DND-41 (cell line): Measurements from ENCODE around the gene ZNF609.

ENCODE experiments used
- ATAC-seq: fragments of 200-7000 bp; cut with Tn5 transposase; 3 replicates; pipeline ENCODE4 v1.9.1; 2021; ENCODE audit warnings: low read depth; ENCODE audit not compliant: insufficient read depth
- DNase-seq: peaks from one replicate; pipeline ENCODE4 v3.0.0-alpha.2; 2020
- H2AFZ ChIP-seq: 2 replicates; pipeline ENCODE4 v1.6.0; 2012; ENCODE audit warnings: low read depth, low read length
- H3K27ac ChIP-seq: 2 replicates; pipeline ENCODE4 v1.5.1; 2012; ENCODE audit warnings: low read length, inconsistent platforms
- H3K27me3 ChIP-seq: fragments of 200-600 bp; sonication (generic); 2 replicates; pipeline ENCODE4 v1.6.0; 2012; ENCODE audit warnings: low read length, mild to moderate bottlenecking, inconsistent platforms; ENCODE audit not compliant: insufficient read depth, poor library complexity
- H3K36me3 ChIP-seq: 2 replicates; pipeline ENCODE4 v1.5.1; 2012; ENCODE audit warnings: low read length, inconsistent platforms; ENCODE audit not compliant: insufficient read depth
- H3K4me1 ChIP-seq: 2 replicates; pipeline ENCODE4 v1.5.1; 2012; ENCODE audit warnings: mild to moderate bottlenecking, low read length; ENCODE audit not compliant: insufficient read depth
- H3K4me2 ChIP-seq: 2 replicates; pipeline ENCODE4 v1.6.0; 2012; ENCODE audit warnings: mild to moderate bottlenecking, moderate library complexity, low read length, inconsistent platforms; ENCODE audit not compliant: insufficient read depth
- H3K4me3 ChIP-seq, 2 experiments: fragments of 200-600 bp in 1 of 2; shearing (Covaris generic) in 1 of 2; 2 replicates each; pipeline ENCODE4 v1.5.1; 2012 to 2016; ENCODE audit warnings: inconsistent platforms in 2 of 2, low read length in 2 of 2, mild to moderate bottlenecking in 2 of 2, low read depth in 1 of 2, moderate library complexity in 1 of 2
- H3K79me2 ChIP-seq: 2 replicates; pipeline ENCODE4 v1.6.0; 2012; ENCODE audit warnings: low read length, inconsistent platforms; ENCODE audit not compliant: insufficient read depth
- H3K9ac ChIP-seq: 2 replicates; pipeline ENCODE4 v1.6.0; 2012; ENCODE audit warnings: low read depth, mild to moderate bottlenecking, inconsistent platforms, low read length, moderate library complexity
- H3K9me3 ChIP-seq: 2 replicates; pipeline ENCODE4 v1.5.1; 2012; ENCODE audit warnings: low read length, moderate library complexity, mild to moderate bottlenecking, inconsistent platforms; ENCODE audit not compliant: insufficient read depth, severe bottlenecking
- H4K20me1 ChIP-seq: 2 replicates; pipeline ENCODE4 v1.6.0; 2012; ENCODE audit warnings: low read length; ENCODE audit not compliant: insufficient read depth
- CTCF ChIP-seq: IDR thresholded peaks from 2 replicates; pipeline ENCODE4 v1.5.1; 2012; ENCODE audit warnings: borderline replicate concordance, low read length, moderate library complexity, mild to moderate bottlenecking; ENCODE audit not compliant: poor library complexity, severe bottlenecking; ENCODE audit errors: extremely low read depth
- EZH2 ChIP-seq: IDR thresholded peaks from 3 replicates; pipeline ENCODE4 v1.6.1; 2012; ENCODE audit warnings: borderline replicate concordance, low read depth, mild to moderate bottlenecking, moderate library complexity, low read length, inconsistent platforms; ENCODE audit not compliant: severe bottlenecking

ZNF609 gene

GRCh38 chr15:64705006-64705405, 244.6 kb downstream of the ZNF609 start:
- DNase-seq: no peak
- H3K27ac ChIP-seq: no peak overlapping the region
- no peak for ATAC-seq

GRCh38 chr15:64706011-64706911, 245.9 kb downstream of the ZNF609 start:
- Histone ChIP-seq H3K79me2 (peaks cover 17% of the 10 kb centered on the region), H3K9me3 (no peaks in the 10 kb centered on the region), H3K4me2 (no peak overlapping the region), H3K36me3 (no peaks in the 10 kb centered on the region), H3K4me1 (peaks cover 19% of the 10 kb centered on the region), H3K9ac (no peak overlapping the region), H3K4me3 (no peak overlapping the region), H3K27me3 (no peaks in the 10 kb centered on the region), H2AFZ (no peak overlapping the region), H4K20me1 (no peaks in the 10 kb centered on the region), H3K27ac (no peak overlapping the region)
- ATAC-seq (no peak), DNase-seq (no peak)
- TF ChIP-seq EZH2: no peak
- no peak for TF ChIP-seq CTCF

More at GRCh38 chr15:64705006-64705405, 244.6 kb downstream of the ZNF609 start:
- Histone ChIP-seq H2AFZ (no peak overlapping the region), H3K4me1 (peaks cover 32% of the 10 kb centered on the region), H3K9ac (no peak overlapping the region), H3K79me2 (peaks cover 30% of the 10 kb centered on the region), H4K20me1 (peaks cover 6% of the 10 kb centered on the region), H3K4me3 (no peak overlapping the region), H3K27me3 (no peaks in the 10 kb centered on the region), H3K4me2 (no peak overlapping the region), H3K36me3 (peaks cover 5% of the 10 kb centered on the region; the same call in 1 of the 2 replicates), H3K9me3 (no peaks in the 10 kb centered on the region)
- no peak for TF ChIP-seq CTCF
- TF ChIP-seq EZH2: no peak

- no peaks in the 10 kb centered on the region for H3K36me3 ChIP-seq
- H3K4me2 ChIP-seq: no peak overlapping the region
- ATAC-seq: no peak
Observed at GRCh38 chr15:64710676-64711428, 250.5 kb downstream of the ZNF609 start.

More at GRCh38 chr15:64710676-64711428, 250.5 kb downstream of the ZNF609 start:
- H4K20me1 ChIP-seq: no peaks in the 10 kb centered on the region
- no peaks in the 10 kb centered on the region for H3K79me2 ChIP-seq
- H2AFZ ChIP-seq: no peak overlapping the region
- TF ChIP-seq EZH2 (no peak), CTCF (no peak)
- no peak overlapping the region for H3K4me3 ChIP-seq
- H3K4me1 ChIP-seq: no peaks in the 10 kb centered on the region
- no peak for DNase-seq
- H3K27me3 ChIP-seq: no peaks in the 10 kb centered on the region
- H3K27ac ChIP-seq: no peak overlapping the region
- no peaks in the 10 kb centered on the region for H3K9me3 ChIP-seq
- no peak overlapping the region for H3K9ac ChIP-seq
